Iris pigment epithelial cell (primary cell): ENCODE results near the gene ZC3H7A.

Source experiments
- DNase-seq: peaks from one replicate; pipeline ENCODE4 v3.0.0-alpha.2; 2011; ENCODE audit warnings: low read depth

The ZC3H7A gene

GRCh38 chr16:11737713-11738112, 59.3 kb downstream of the ZC3H7A start:
- DNase-seq = no peak

GRCh38 chr16:11736903-11737302, 60.2 kb downstream of the ZC3H7A start:
- no peak for DNase-seq

GRCh38 chr16:11735787-11736186, 61.3 kb downstream of the ZC3H7A start:
- DNase-seq = no peak

- DNase-seq = no peak
These were observed 62.4 kb downstream of the ZC3H7A start for GRCh38 chr16:11734653-11735043.

GRCh38 chr16:11734025-11734652, 62.9 kb downstream of the ZC3H7A start:
- no peak for DNase-seq

- DNase-seq = no peak
These were observed 65.8 kb downstream of the ZC3H7A start for GRCh38 chr16:11731222-11731621.

- DNase-seq = no peak
These were observed 67.3 kb downstream of the ZC3H7A start for GRCh38 chr16:11729787-11730186.

GRCh38 chr16:11727796-11728543, 69.1 kb downstream of the ZC3H7A start:
- no peak for DNase-seq

GRCh38 chr16:11726008-11726407, 71.0 kb downstream of the ZC3H7A start:
- no peak for DNase-seq

- no peak for DNase-seq
These were observed 71.6 kb downstream of the ZC3H7A start for GRCh38 chr16:11725457-11725856.

- DNase-seq = no peak
These were observed 74.6 kb downstream of the ZC3H7A start for GRCh38 chr16:11722468-11722808.

GRCh38 chr16:11721781-11722467, 75.1 kb downstream of the ZC3H7A start:
- no peak for DNase-seq

GRCh38 chr16:11719762-11720161, 77.3 kb downstream of the ZC3H7A start:
- DNase-seq = no peak

GRCh38 chr16:11719171-11719570, 77.9 kb downstream of the ZC3H7A start:
- DNase-seq = peak; percentile 24

- DNase-seq = no peak
These were observed 79.2 kb downstream of the ZC3H7A start for GRCh38 chr16:11717811-11718210.

GRCh38 chr16:11716336-11716735, 80.7 kb downstream of the ZC3H7A start:
- DNase-seq = no peak

- no peak for DNase-seq
These were observed 81.7 kb downstream of the ZC3H7A start for GRCh38 chr16:11715246-11715947.

- DNase-seq = no peak
These were observed 84.9 kb downstream of the ZC3H7A start for GRCh38 chr16:11712122-11712521.

GRCh38 chr16:11711662-11712061, 85.4 kb downstream of the ZC3H7A start:
- no peak for DNase-seq

GRCh38 chr16:11708421-11708820, 88.6 kb downstream of the ZC3H7A start:
- DNase-seq = peak; percentile 56

- DNase-seq = no peak
These were observed 89.3 kb downstream of the ZC3H7A start for GRCh38 chr16:11707679-11708197.

- peak; percentile 14 for DNase-seq
These were observed 90.8 kb downstream of the ZC3H7A start for GRCh38 chr16:11706180-11706742.
